EL (cell line): ENCODE results near the gene MAGI2.
"Not testable (repeated sequence)": the region's sequence is repeated elsewhere in the genome, so short reads cannot be mapped to it uniquely, and the experiment has no call there.

Experiments used
- DNase-seq: peaks from one replicate; pipeline ENCODE4 v3.0.0-alpha.2; 2016

The MAGI2 gene

DNA sequence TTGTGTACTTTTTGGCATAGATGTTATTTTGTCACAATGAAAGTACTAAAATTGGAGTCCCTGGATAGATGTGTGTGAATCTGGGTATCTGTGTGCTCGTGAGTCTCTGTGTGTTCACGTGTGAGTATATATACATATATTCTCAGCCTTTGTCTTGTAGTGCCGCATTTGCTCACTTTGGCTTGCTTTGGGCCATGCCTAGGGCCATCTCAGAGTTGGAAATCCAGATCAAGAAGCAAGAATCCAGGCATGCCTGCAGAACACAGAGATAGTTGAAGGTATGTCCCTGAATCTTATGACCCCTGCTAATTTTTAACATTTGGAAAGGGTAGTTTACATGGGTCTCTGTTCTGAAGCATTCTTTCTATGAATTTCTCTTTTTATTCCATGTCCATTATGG lies 1446.2 kb downstream of the MAGI2 start:
- DNase-seq = no peak

DNA sequence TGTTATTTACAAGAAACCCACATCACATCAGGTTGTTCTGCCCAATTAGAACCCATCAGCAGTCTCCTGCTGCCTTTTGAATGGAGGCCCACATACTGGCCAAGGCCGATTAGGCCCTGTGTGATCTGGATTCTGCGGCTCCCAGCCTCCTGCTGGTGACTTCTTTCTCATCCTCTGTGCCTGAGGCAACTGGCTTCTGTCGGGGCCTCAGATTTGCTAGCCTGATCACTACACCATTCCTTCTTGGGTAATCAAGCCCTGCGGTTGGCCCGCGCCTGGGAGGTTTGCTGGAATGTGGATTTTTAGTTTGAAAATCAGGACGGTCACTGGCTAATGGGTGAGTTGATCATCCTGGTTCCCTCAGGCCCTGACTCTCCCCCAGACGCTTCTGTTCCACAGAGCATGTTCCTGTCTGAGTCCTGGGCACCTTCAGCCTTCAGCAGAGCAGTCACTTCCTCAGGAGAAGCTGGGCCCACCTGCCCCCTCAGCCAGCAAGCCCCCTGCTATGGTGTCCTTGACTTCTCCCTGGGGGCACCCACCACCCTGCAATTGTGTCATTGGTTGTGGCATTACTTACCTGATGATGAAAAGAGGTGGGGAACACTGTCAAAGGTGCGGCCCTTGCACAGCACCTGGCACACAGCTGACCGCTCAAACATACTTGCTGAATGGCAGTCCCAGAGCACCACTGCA lies 1447.3 kb downstream of the MAGI2 start:
- DNase-seq = no peak

DNA sequence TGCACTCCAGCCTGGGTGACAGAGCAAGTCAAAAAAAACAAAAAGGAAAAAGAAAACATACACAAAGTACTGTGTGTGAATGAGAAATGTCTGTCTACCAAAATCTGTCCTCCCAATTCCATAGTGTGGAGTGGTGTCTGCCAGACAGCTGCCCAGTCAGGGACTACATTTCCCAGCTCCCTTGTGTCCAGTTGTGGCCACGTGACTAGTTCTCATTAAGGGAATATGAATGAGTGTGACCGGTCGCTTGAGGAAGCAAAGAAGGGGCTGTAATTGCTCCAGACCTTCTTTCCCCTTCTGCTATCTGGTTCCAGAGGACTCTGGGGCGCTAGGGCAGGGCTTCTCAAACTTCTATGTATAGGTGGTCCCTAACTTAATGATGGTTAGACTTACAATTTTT lies 1450.8 kb downstream of the MAGI2 start:
- no peak for DNase-seq

DNA sequence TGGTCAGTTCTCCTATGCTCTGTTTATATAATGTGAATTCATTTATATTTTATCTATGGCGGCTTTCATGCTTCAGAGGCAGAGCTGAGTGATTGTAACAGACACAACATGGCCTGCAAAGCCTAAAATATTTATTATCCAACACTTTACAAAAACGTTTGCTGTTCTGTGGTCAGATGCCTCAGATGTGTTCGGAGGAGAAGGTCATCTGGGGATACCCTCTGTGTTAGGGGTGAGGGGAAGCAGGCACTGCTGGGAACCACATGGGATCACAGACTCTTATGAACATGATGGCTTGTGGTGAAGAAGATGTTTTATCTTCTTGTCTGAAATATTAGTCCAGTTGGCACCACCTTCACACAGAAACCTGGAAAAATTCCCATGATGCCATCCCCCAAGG lies 1451.4 kb downstream of the MAGI2 start:
- DNase-seq = no peak

DNA sequence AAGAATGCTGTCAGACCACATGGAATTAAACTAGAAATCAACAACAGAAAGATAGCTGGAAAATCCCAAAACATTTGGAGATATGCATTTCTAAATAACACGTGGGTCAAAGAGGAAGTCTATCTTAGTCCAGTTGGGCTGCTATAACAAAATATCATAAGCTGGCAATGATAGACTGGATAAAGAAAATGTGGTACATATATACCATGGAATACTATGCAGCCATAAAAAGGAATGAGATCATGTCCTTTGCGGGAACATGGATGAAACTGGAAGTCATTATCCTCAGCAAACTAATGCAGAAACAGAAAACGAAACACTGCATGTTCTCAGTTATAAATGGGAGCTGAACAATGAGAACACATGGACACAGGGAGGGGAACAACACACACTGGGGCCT lies 1454.3 kb downstream of the MAGI2 start:
- DNase-seq = not testable (repeated sequence)

DNA sequence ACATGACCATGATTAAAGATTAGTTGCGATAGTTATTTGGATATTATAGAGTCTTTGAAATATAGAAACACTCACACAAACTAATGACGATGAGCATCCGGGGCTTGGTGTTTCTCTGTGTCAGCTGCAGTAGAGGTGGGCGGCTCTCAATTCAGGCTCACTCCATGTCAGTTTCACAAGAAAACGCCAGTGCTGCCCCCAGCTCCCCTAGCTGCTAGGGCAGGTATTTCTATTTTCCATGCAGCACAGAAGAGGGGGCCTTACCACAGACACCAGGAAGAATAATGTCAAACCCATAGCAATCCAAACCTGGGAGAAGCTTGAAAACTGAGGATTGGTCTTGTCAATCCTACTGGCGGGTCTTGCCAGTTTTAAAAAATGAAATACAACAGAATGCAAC lies 1457.8 kb downstream of the MAGI2 start:
- DNase-seq = no peak

DNA sequence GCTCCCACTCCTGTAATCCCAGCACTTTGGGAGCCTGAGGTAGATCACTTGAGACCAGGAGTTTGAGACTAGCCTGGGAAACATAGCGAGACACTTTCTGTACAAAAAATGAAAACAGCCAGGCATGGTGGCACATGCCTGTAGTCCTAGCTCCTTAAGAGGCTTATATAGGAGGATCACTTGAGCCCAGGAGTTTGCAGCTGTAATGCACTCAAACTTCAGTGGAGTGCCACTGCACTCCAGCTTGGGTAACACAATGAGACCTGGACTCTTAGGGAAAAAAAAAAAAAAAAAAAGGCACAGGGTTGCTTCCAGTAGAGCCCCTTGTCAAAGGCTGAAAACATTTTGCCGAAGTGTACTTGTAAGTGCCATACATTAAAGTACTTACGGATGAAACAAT lies 1459.6 kb downstream of the MAGI2 start:
- DNase-seq = no peak

DNA sequence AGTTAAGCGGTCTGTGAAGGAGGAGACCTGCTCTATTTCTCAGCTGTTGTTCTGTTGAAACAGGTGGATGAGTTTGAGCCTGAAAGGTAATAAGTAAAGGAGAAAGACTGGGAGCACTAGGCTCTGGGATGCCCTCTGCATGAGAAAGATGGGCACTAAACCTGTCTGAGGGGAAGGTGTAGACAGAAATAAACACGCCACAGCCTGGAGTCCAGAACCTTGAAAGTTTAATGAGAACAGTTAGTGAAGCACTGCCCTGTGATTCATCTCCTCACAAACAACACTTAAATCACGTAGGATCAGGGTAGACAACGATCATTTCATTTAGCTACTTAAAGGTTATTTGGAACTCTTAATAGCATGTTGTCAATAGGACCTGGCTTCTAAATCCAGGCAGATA lies 1461.8 kb downstream of the MAGI2 start:
- DNase-seq = no peak

DNA sequence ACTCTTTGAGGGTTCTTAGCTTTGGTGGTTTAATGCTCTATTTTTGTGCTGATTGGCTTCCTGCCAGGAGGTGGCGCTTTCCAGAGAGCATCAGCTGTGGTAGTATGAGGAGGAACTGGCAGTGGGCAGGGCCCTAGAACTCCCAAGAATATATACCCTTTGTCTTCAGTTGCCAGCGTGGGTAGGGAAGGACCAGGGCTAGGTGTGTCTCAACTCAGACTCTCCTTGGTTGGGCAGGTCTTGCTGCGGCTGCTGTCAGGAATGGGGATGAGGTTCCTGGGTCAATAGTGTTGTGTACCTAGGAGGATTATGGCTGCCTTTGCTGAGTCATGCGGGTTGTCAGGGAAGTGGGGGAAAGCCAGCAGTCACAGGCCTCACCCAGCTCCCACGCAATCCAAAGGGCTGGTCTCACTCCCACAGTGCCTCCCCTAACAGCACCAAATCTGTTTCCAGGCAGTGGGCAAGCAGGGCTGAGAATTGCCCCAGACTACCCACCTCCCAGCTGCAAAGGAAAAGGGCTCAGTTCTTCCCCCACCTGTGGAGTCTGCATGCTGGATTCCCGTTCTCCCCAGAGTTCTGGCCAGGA lies 1463.4 kb downstream of the MAGI2 start:
- no peak for DNase-seq

DNA sequence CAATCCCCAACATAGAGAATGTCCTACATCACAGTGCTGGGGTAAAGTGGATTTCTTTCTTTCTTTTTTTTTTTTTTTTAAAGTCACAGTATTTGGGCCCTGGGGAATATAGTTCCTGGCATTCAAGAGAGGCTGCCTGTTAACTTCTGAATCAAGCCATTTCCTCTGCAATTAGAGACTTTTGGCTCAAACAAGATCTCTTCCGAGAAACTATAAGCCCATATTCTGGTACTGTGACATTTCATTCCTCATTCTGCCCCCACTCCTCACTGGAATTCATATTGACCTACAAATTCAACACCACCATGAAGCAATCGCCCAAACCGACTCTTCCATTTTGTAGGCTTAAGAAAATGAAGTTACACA lies 1467.5 kb downstream of the MAGI2 start:
- DNase-seq = no peak

DNA sequence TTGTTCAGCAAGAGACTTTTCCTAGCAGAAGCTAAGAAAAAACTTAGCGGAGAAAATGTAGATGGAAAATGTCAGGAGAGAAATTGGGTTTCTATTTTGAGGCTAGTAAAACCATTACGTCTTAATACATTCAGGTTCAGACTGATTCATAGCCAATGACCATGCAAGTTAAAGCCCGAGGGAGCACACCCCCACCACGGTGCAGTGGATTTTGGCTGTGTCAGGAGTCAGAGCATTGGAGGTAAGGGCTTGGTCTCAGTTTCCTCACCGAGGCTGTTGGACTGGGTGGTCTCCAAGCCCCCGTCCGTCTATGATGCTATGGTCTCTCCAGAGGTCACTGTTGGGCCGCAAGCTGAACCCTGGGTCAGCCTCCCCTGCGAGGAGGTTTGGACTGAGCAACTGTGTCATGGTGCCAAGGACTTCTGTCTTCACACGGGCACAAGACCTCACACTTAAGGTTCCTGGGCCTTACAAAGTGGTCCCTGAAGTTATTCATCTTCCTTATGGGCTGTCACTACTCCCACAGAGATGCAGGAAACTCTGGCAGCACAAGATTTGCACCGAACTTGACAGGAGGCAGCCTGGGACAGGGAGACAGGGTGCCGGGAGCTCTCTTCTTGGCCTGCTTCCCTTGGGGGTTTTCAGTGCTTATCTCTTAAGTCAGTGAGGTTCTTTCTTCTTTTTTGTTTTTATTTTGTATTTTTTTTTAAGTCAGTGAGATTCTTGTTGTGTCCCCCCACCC lies 1468.1 kb downstream of the MAGI2 start:
- no peak for DNase-seq

DNA sequence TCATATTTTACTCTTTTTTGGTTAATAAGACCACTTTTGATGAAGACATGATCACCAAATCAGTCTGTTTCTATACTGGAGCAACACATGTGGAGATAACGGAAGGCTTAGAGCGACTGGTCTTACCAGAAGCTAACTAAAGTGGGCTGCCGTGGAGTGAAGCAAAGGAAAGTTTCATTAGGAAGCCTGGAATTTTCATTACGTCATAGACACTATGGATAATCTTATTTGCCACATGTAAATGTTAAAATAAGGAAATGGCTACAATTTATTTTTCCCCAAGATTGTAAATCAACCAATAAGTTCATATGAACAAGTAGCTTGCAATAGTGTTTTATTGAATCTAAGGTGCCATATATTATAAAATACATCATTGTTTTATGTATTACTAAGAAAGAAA lies 1469.5 kb downstream of the MAGI2 start:
- DNase-seq = no peak

DNA sequence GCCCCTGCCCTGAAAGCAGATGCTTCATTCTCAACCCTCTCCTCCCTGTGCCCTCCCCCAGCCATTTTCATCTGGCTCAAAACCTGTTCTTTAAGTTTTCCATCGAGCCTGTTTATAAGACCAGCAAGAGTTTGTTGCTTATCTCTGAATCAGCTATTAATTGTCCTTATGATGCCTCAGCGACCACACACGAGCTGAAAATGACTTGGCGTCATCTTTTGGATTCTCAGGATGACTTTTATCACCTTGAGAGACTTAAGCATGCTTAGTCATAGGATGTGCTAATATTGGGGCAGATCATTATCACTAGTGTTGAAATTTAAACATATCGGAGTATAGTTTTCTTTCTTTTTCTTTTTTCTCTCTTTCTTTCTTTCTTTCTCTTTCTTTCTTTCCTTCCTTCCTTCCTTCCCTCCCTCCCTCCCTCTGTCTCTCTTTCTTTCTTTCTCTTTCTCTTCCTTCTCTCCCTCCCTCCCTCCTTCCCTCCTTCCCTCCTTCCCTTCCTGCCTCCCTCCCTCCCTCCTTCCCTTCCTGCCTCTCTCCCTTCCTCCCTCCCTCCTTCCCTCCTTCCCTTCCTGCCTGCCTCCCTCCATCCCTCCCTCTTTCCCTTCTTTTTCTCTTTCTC lies 1470.4 kb downstream of the MAGI2 start:
- DNase-seq = peak; percentile 26

DNA sequence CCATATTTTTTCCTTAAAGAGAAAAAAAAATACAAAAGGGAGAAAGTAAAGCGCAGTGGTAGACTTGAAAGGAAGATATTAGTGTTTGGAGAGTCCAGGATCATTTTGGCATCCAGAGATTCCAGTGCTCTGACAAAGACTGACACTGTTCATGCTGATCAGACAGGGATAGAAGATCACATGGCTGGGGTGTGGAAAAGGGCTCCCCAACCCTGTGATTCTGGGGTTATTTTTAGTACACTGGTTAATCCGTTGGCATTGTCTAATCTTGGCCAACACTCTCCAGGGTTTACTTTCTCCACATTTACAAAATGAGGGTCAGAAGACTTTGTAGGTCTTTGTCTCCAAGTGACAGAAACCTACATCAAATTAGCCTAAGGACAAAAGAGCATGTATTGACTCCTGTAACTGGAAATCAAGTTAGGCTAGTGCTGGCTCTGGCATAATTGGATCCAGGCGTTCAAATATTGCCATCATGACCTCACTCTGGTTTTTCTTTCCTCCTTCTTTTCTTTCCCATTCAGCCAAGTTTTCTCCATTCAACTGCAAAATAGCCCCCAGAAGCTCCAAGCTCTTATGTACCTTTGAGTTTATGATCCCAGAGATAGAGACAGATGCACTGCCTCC lies 1473.3 kb downstream of the MAGI2 start:
- no peak for DNase-seq

DNA sequence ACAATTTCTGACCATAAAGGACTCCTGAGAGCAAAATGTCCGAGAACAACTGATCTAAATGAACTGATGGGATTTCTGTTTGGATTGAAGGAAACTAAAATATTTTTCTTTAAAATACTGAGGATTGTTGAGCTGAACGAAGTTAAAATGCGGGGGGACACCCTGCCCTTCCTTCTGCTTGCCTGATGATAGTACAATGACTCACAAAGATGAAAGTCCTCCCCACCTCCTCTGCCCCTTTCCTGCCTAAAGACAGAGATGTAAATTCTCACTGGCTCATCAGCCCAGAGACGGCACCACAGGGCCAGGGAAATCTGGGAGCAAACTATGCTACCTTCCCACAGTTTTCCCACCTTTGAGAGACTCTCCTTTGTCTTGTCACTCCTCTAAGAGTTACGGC lies 1474.2 kb downstream of the MAGI2 start:
- DNase-seq = peak; percentile 21

DNA sequence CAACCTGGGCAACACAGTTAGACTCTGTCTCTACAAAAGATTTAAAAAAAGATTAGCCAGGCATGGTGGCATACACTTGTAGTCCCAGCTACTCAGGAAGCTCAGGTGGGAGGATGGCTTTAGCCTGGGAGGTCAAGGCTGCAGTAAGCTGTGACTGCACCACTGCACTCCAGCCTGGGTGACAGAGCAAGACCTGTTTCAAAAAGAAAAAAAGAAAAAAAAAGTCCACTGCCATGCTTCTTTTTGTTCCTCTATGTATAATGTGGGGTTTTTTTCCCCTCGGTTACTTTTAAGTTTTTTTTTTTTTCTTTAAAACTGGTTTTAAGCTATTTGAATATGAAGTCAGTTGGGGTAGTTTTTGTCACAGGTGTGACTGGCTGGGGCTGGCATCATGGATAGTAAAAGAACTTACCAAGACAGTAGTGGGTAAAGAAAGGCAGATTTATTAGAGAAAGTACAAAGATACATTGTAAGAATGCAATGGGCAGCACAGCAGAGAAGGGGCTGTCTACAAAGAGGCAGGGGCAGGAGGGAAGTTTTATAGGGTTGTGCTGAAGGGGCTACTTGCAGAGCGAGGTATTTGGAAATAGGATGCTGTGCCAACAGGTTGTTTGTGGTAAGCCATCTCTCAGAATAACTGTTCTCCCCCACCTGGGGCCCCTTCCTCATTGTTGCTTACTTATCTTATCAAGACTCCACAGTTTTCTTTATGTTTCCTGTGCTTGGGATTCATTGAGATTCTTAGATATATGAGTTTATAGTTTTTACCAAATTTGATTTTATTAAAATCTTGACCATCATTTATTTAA lies 1477.6 kb downstream of the MAGI2 start:
- no peak for DNase-seq

DNA sequence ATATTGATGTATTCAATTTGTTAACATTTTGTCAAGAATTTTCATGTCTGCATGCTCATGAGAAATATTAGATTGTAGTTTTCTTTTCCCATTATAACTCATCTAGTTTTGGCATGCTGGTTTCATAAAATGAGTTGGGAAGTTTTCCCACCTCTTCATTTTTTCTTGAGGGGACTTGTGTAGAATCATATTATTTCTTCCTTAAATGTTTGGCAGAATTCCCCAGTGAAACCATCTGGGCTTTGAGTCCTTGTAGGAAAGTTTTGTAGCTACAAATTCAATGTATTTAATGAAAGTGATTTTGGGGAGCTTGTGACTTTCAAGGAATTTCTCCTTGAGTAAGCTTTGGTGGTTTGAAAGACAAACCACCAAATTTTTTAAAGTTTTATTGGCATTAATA lies 1481.7 kb downstream of the MAGI2 start:
- no peak for DNase-seq

DNA sequence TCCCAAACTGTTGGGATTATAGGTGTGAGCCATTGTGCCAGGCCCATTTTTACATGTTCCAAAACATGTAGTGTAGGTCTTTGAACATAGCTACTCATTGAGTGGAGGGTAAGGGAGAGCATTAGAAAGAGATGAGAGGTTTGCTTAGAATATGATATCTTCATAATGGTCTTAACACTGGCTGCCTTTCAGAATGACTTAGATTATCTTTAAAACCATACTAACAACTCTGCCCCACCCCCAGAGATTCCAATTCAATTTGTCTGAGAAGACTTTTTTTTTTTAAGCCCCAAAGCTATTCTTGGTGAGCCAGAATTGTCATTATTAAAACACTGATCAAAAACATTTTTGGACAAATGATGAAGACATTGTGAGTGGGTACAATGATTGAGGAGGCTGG lies 1486.0 kb downstream of the MAGI2 start:
- no peak for DNase-seq
